Middle frontal gyrus (tissue), 1 donor: ENCODE results near the gene AP2B1.
"Not testable (repeated sequence)": the region's sequence is repeated elsewhere in the genome, so short reads cannot be mapped to it uniquely, and the experiment has no call there.

Experiments used
- DNase-seq: peaks from one replicate; pipeline ENCODE4 v3.0.0-alpha.2; 2015; ENCODE audit warnings: low spot score; ENCODE audit errors: extremely low spot score

The AP2B1 gene

GRCh38 chr17:35747540-35748017, 160.5 kb downstream of the AP2B1 start:
- peak; percentile 72 for DNase-seq

- no peak for DNase-seq
Observed at GRCh38 chr17:35748341-35748841, 161.3 kb downstream of the AP2B1 start.

- no peak for DNase-seq
Observed at GRCh38 chr17:35748979-35749378, 161.9 kb downstream of the AP2B1 start.

- DNase-seq = no peak
Observed at GRCh38 chr17:35749560-35750412, 162.7 kb downstream of the AP2B1 start.

- DNase-seq = no peak
Observed at GRCh38 chr17:35750526-35751395, 163.6 kb downstream of the AP2B1 start.

- DNase-seq = not testable (repeated sequence)
Observed at GRCh38 chr17:35751541-35751940, 164.4 kb downstream of the AP2B1 start.

GRCh38 chr17:35752471-35752870, 165.3 kb downstream of the AP2B1 start:
- DNase-seq = no peak

- DNase-seq = no peak
Observed at GRCh38 chr17:35752945-35753764, 166.0 kb downstream of the AP2B1 start, which contains the start of gene GAS2L2. TSS of gene GAS2L2 (minus strand) at chr17:35753239. CDS start at chr17:35752850, 389 bp downstream.

- DNase-seq = no peak
Observed at GRCh38 chr17:35757243-35757642, 170.1 kb downstream of the AP2B1 start.

- DNase-seq = no peak
Observed at GRCh38 chr17:35760587-35760986, 173.5 kb downstream of the AP2B1 start, which contains the start of gene C17orf50. TSS of gene C17orf50 (plus strand) at chr17:35760887. CDS start at chr17:35760942, 55 bp downstream.

- no peak for DNase-seq
Observed at GRCh38 chr17:35761601-35762000, 174.5 kb downstream of the AP2B1 start.

GRCh38 chr17:35763767-35764122, 176.6 kb downstream of the AP2B1 start:
- DNase-seq = no peak

- peak; percentile 82 for DNase-seq
Observed at GRCh38 chr17:35764123-35764991, 177.2 kb downstream of the AP2B1 start.

GRCh38 chr17:35765086-35765710, 178.1 kb downstream of the AP2B1 start:
- no peak for DNase-seq

- no peak for DNase-seq
Observed at GRCh38 chr17:35765756-35766488, 178.8 kb downstream of the AP2B1 start.

GRCh38 chr17:35766489-35766877, 179.4 kb downstream of the AP2B1 start:
- no peak for DNase-seq

- DNase-seq = no peak
Observed at GRCh38 chr17:35766903-35767510, 179.9 kb downstream of the AP2B1 start.

GRCh38 chr17:35768797-35769196, 181.7 kb downstream of the AP2B1 start:
- DNase-seq = no peak
